Stimulated activated CD8-positive, alpha-beta memory T cell treated with anti-CD3 and anti-CD28 coated beads, Interleukin-4, amount 100 ng/mL, for 48 hours (primary cell): ENCODE data around the gene SSPN.

Source experiments
- DNase-seq: peaks from one replicate; pipeline ENCODE4 v3.0.0-alpha.2; 2020

The SSPN gene

GRCh38 chr12:26269562-26270284 lies 74.3 kb downstream of the SSPN start:
- DNase-seq = no peak

GRCh38 chr12:26271024-26271423 lies 75.7 kb downstream of the SSPN start:
- DNase-seq = no peak

- DNase-seq = no peak
These were observed 76.6 kb downstream of the SSPN start for GRCh38 chr12:26271889-26272492.

- DNase-seq = no peak
These were observed 77.5 kb downstream of the SSPN start for GRCh38 chr12:26272851-26273250.

GRCh38 chr12:26273811-26274210 lies 78.4 kb downstream of the SSPN start:
- DNase-seq = no peak

- DNase-seq = peak; percentile 70
These were observed 79.3 kb downstream of the SSPN start for GRCh38 chr12:26274441-26275312.

- DNase-seq = no peak
These were observed 80.1 kb downstream of the SSPN start for GRCh38 chr12:26275313-26276131.

GRCh38 chr12:26276709-26277108 lies 81.3 kb downstream of the SSPN start:
- DNase-seq = no peak

- DNase-seq = no peak
These were observed 82.3 kb downstream of the SSPN start for GRCh38 chr12:26277506-26278246.

GRCh38 chr12:26278266-26278665 lies 82.9 kb downstream of the SSPN start:
- no peak for DNase-seq

- DNase-seq = no peak
These were observed 83.3 kb downstream of the SSPN start for GRCh38 chr12:26278666-26279065.

- no peak for DNase-seq
These were observed 83.7 kb downstream of the SSPN start for GRCh38 chr12:26279091-26279490.

- DNase-seq = no peak
These were observed 84.5 kb downstream of the SSPN start for GRCh38 chr12:26279908-26280307.

GRCh38 chr12:26280869-26281268 lies 85.5 kb downstream of the SSPN start:
- no peak for DNase-seq

- no peak for DNase-seq
These were observed 85.9 kb downstream of the SSPN start for GRCh38 chr12:26281320-26281719.

GRCh38 chr12:26282339-26282940 lies 87.1 kb downstream of the SSPN start:
- DNase-seq = no peak

- DNase-seq = no peak
These were observed 87.7 kb downstream of the SSPN start for GRCh38 chr12:26283046-26283445.

GRCh38 chr12:26283617-26284016 lies 88.2 kb downstream of the SSPN start:
- no peak for DNase-seq

- no peak for DNase-seq
These were observed 90.0 kb downstream of the SSPN start for GRCh38 chr12:26285401-26285800.

- DNase-seq = no peak
These were observed 90.8 kb downstream of the SSPN start for GRCh38 chr12:26286186-26286585.

- DNase-seq = no peak
These were observed 92.5 kb downstream of the SSPN start for GRCh38 chr12:26287671-26288381.
